ENCODE data around the gene ERICH2.
"Not testable (repeated sequence)": the region's sequence is repeated elsewhere in the genome, so short reads cannot be mapped to it uniquely, and the experiment has no call there.

ERICH2 gene

DNA sequence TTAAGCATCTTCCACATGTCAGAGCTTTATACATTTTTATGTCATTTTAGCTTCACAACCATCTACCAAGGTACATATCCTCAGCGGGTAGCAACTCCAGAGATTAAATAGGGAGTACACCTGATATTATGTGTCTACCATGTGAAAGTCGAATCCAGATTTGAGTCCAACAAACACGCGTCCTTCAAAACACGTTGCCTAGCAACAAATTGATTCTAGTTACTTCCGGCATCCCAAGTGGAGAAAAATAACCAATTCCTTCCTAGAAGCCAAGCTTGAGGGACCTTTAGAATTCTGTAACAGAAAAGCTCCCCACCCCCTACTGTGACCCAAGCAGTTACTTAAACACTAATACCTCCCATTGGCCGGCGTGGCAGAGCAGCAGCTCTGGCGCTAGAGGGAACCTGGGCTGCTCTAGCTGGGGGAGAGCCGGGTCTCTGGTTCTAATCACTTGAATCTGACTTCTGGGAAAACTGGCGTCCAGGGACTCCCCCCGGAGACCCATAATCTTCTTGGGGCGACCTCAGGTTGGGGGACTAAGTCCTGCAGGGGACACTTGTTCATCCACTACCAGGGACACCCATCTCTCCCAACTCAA, at the start of gene ERICH2:
Gene ERICH2, plus strand, starts transcription at position 371 of the 598 bp plus-strand sequence. CDS start 304 bp downstream, outside the sequence.
- DNase-seq (ENCODE audit: low spot score): no peak

DNA sequence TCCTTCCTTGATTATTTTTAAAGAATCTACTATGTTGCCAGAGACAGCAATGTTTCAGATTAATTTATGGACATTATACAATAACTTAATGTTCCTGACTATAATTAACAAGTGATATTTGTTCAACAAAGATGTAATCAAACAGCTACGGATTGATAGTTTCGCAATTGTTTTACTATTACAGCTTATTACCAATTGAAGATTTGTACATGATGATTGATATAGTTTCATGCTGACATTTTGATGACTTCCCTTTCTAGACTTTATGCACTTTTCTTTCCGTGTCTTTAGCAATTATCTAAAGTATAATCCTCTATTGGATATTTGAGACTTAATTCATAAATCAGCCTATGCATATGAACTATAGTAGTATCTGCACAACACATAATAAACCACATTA, 48.5 kb upstream of the ERICH2 start:
- no peak for DNase-seq (ENCODE audit: low spot score)

DNA sequence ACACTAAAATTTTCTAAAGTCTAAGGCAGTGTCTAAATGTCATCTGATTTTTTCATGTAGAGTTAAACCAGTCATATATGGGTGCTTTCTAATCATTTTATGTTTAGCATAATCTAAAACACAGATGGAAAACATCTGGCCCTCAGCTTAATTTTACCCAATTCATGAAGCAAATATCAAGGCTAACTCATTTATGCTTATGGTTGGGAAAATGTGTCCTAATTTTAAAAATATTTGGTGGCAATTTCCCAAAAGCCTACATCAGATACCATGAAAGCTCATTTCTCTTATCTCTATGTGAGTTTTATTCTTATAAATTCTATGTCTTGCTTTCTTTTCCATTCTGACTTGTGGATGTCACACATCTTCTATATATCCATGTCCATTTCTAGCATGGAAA, 47.9 kb upstream of the ERICH2 start:
- no peak for DNase-seq (ENCODE audit: low spot score)

GRCh38 chr2:170723446-170723958, 46.7 kb upstream of the ERICH2 start:
- DNase-seq (ENCODE audit: low spot score): no peak

DNA sequence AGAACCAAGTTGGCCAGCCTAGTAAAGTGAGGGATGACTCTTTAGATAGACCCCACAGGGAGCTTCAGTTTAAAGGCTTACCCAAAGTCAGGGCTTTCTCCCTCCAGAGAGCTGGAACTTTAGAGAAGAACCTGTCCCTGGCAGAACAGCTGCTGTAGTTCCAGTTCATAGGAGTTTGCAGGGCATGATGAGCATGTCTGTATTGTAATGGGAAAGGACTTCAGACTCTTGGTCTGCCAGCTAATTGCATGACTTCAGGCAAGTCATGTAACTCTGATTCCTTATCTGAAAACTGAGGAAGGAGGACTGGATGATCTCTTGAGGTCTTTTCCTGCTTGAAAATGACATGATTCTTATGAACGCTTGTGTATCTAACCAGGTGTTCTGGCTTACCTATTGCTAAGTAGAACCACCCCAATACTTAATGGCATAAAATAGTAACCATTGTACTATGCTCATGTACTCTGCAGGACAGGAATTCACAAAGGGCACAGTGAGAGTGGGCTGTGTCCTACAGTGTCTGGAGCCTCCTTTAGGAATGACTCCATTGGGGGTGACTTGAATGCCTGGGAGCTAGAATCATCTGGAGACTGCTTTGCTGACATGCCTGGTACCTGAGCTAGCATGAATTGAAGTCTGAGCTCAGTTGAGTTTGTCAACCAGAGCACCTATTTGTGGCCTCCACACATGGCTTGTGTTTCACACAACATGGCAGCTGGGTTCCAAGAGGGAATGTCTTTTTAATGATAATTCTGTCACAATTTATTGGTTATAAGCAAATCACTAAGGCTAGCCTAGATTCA, 36.2 kb upstream of the ERICH2 start:
- DNase-seq (ENCODE audit: low spot score): no peak

- not testable (repeated sequence) for DNase-seq (ENCODE audit: low spot score)
Observed at GRCh38 chr2:170734601-170735000, 35.6 kb upstream of the ERICH2 start.

DNA sequence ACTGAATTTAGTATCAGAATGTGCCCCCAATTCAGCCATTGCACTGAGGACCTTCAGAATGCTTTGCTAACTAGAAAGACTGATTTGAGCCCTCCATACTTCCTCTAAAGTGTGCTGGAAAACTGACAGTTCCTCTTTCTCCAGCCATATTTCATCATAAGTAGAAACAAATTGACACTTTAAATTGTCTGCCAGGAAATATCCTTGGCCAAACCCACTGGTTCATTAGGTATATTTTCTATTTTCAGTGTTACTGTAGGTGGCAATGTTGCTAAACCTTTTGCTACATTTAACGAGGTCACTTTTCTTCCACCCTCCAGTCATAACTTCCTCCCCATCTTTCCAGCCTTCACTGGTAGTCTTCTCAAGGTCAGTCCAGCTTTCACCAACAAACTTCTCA, 33.5 kb upstream of the ERICH2 start:
- DNase-seq (ENCODE audit: low spot score): no peak

DNA sequence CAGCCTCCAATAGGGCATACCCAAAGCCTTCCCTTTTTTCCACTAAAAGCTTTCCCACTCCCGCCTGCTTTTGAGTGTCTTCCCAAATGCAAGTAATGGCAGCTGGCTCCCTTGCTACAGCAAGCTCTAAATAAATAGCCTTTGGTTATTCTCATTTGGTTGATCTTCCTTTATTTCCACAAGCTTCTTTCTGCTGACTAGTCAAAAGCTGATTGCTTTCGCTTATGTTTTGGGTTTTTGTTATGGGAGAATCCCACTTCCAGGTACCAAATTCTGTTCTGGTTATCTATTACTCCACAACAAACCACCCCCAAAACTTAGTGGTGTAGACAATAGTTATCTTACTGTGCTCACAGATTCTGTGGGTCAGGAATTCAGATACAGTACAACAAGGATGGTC, 32.8 kb upstream of the ERICH2 start:
- no peak for DNase-seq (ENCODE audit: low spot score)

- no peak for DNase-seq (ENCODE audit: low spot score)
Observed at GRCh38 chr2:170737821-170738220, 32.4 kb upstream of the ERICH2 start.

GRCh38 chr2:170739048-170739447, 31.1 kb upstream of the ERICH2 start:
- DNase-seq (ENCODE audit: low spot score): no peak

- no peak for DNase-seq (ENCODE audit: low spot score)
Observed at GRCh38 chr2:170739507-170740046, 30.6 kb upstream of the ERICH2 start.

- DNase-seq (ENCODE audit: low spot score): no peak
Observed at GRCh38 chr2:170740660-170741059, 29.5 kb upstream of the ERICH2 start.

DNA sequence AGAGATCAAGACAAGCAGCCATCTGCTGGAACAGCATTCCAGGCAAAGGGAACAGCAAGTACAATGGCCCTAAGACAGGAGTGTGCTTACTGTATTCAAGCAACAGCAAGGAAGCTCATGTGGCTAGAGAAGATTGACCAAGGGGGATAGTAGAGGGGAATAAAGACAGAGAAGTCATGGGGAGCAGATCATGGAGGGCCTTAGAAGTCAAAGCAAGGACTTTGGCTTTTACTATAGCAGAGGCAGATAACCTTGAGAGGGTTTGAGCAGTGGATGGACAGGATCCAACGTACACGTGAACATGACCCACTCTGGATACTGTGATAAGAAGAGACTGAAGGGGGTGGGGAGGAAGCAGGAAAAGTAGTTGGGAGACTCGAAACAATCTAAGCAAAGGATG, 28.2 kb upstream of the ERICH2 start:
- no peak for DNase-seq (ENCODE audit: low spot score)

DNA sequence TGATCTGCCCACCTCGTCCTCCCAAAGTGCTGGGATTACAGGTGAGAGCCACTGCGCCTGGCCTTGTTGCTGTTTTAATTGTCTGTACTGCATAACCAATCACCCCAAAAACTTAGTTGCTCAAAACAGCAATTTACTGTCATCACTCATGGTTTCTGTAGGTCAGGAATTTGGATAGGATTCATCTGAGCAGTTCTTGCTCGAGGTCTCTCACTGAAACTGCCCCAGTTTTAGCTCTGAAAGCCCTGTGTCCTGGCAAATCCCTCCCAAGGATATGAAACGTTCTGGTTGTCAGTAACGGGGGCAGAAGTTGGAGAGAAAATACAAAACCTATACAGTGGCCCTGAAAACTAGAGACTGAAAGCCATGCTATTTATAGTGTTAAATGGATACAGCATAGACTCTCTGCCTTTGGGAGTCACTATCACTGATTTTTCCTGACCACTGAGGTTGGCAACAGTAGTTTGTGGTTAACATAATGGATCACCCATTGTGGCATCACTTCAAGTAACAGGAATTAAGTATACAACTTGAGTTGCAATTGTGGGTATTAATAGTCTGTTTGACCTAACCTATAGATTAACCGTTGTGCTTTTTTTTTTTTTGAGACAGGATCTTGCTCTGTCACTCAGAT, 27.2 kb upstream of the ERICH2 start:
- no peak for DNase-seq (ENCODE audit: low spot score)

GRCh38 chr2:170743530-170744239, 26.5 kb upstream of the ERICH2 start:
- no peak for DNase-seq (ENCODE audit: low spot score)

- DNase-seq (ENCODE audit: low spot score): no peak
Observed at GRCh38 chr2:170744248-170745002, 25.8 kb upstream of the ERICH2 start.

- no peak for DNase-seq (ENCODE audit: low spot score)
Observed at GRCh38 chr2:170745305-170745704, 24.9 kb upstream of the ERICH2 start.

GRCh38 chr2:170747921-170748320, 22.3 kb upstream of the ERICH2 start:
- DNase-seq (ENCODE audit: low spot score): no peak

GRCh38 chr2:170751555-170751954, 18.6 kb upstream of the ERICH2 start:
- DNase-seq (ENCODE audit: low spot score): not testable (repeated sequence)

DNA sequence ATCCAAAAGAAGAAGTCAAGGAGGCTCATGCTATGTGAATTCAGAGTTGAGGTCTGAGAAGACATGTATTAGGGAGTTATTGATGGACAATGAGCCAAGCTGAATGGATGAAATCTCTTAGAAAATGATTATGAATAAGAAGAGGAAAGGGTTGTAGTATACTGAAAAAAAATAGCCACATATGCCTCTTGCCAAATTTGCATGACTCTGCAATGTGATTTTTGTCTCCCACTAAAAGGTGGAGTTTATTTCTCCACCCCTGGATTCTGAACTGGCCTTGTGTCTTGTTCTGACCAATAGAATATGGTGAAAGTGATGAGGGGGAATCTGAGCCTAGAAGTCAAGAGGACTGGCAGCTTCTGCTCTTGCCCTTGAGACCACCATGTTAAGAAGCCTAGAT, 8.6 kb upstream of the ERICH2 start:
- no peak for DNase-seq (ENCODE audit: low spot score)

- no peak for DNase-seq (ENCODE audit: low spot score)
Observed at GRCh38 chr2:170762760-170763159, 7.4 kb upstream of the ERICH2 start.
